ENCODE results near the gene BRSK2. TPM values are rescaled to one million over a fixed set of nuclear protein-coding genes. Genes with fewer than 3 reads are reported as not detected.
"Not testable (repeated sequence)": the region's sequence is repeated elsewhere in the genome, so short reads cannot be mapped to it uniquely, and the experiment has no call there.

BRSK2 gene
- polyA plus RNA-seq, 4 donors = 0.27 to 7.9 (median 3.3) TPM; not detected in 1

DNA sequence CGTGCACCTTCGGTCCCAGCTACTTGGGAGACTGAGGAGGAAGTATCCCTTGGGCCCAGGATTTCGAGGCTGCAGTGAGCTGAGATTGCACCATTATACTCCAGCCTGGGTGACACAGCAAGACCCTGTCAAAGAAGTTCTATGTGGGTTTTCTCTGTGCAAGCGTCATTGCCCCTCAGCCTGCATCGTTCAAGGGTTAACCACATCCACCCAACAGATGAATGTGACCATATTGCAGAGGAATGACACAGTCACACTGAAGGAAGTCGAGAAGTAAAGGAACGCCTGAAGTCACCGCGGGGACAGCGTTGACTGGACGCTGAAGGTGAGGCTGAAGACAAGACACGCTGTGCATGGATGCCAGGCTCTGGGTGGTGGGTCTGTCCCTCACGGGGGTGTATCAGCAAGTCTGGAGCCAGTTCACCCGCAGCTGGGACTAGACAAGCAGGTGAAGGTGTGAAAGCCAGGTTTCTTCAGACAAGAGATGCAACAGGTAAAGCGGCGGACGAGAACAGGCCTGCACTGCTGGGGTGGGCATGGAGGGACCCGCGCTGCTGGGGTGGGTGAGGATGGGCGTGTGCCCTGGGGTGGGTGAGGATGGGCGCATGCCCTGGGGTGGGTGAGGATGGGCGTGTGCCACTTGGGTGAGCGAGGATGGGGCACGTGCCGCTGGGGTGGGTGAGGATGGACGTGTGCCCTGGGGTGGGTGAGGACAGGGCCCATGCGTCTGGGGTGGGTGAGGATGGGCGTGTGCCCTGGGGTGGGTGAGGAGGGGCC, 43.8 kb upstream of the BRSK2 start:
- Histone ChIP-seq H3K9me3 (ENCODE audit: control insufficient read depth in 2 of 2, insufficient read depth in 1 of 2, low read depth in 1 of 2, low read length in 1 of 2) (no peaks in the 10 kb centered on the region), H3K27ac (ENCODE audit: low read depth in 1 of 3, low read length in 2 of 3) (no peak overlapping the region), H3K27me3 (ENCODE audit: control insufficient read depth in 3 of 3, insufficient read depth in 3 of 3, low read length in 3 of 3) (peaks cover 0 to 32% (median 0%) of the 10 kb centered on the region in 3 donors), H3K4me3 (ENCODE audit: low read depth in 1 of 3, low read length in 3 of 3) (no peak overlapping the region), H3K4me1 (ENCODE audit: control insufficient read depth in 3 of 3, insufficient read depth in 2 of 3, low read depth in 1 of 3, low read length in 2 of 3) (no peaks in the 10 kb centered on the region), H3K36me3 (ENCODE audit: control insufficient read depth in 3 of 3, insufficient read depth in 2 of 3, low read depth in 1 of 3, low read length in 3 of 3) (no peaks in the 10 kb centered on the region)
- 77 to 85% (median 79%) methylated on average over 25 to 28 of the region's 28 CpGs for WGBS, 3 donors
- FAIRE-seq = no peak
- no peak for DNase-seq

DNA sequence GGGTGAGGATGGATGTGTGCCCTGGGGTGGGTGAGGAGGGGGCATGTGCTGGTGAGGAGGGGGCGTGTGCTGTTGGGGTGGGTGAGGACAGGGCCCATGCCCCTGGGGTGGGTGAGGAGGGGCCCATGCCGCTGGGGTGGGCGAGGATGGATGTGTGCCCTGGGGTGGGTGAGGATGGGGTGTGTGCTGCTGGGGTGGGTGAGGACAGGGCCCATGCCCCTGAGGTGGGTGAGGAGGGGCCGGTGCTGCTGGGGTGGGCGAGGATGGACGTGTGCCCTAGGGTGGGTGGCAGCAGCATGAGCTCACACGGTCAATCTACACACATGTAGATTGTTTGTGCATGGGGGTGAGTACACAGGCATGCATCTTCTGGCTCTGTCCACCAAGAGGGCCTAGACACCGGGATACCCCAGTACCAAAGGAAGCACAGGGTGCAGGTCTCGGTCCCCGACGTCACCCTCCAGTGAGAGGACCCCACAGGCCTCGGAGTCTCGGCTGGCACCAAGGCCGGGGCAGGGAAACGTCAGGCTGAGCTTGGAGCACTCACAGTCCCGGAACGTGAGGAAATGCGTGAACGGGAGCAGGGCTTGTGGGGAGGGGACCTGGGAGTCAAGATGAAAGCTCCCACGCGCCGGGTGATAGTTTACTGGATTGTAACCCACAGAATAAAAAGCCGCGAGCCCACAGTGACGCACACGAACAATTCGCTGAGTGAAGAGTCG, 42.9 kb upstream of the BRSK2 start:
- no peaks in the 10 kb centered on the region for H3K36me3 ChIP-seq (ENCODE audit: control insufficient read depth in 3 of 3, insufficient read depth in 2 of 3, low read depth in 1 of 3, low read length in 3 of 3)
- FAIRE-seq (no peak), DNase-seq (no peak)
- no peak overlapping the region for H3K4me3 ChIP-seq (ENCODE audit: low read depth in 1 of 3, low read length in 3 of 3)
- H3K9me3 ChIP-seq (ENCODE audit: control insufficient read depth in 2 of 2, insufficient read depth in 1 of 2, low read depth in 1 of 2, low read length in 1 of 2) = no peaks in the 10 kb centered on the region
- peaks cover 0 to 33% (median 0%) of the 10 kb centered on the region in 3 donors for H3K27me3 ChIP-seq (ENCODE audit: control insufficient read depth in 3 of 3, insufficient read depth in 3 of 3, low read length in 3 of 3)
- H3K27ac ChIP-seq (ENCODE audit: low read depth in 1 of 3, low read length in 2 of 3) = no peak overlapping the region
- WGBS, 3 donors = 83 to 92% (median 89%) methylated on average over 25 to 28 of the region's 28 CpGs
- no peaks in the 10 kb centered on the region for H3K4me1 ChIP-seq (ENCODE audit: control insufficient read depth in 3 of 3, insufficient read depth in 2 of 3, low read depth in 1 of 3, low read length in 2 of 3)

DNA sequence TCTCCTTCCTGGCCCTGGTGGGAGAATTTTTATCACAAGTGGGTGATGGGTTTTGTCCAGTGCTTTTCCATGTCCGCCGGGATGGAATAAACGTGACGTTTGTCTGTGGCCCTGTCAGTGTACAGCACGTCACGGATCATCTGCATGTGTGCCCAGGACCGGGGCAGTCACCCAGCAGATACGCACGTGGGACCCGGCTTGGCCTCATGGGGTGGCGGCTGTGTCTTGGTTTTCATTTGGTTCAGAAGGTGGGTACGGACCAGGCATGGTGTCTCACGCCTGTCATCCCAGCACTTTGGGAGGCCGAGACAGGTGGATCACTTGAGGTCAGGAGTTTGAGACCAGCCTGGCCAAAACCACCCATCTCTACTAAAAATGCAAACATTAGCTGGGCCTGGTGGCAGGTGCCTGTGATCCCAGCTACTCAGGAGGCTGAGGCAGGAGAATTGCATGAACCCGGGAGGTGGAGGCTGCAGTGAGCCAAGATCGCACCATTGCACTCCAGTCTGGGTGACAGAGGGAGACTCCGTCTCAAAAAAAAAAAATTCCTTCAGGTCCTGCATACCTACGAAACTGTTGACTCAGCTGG, 42.2 kb upstream of the BRSK2 start:
- not testable (repeated sequence) for DNase-seq; H3K4me1 ChIP-seq (ENCODE audit: control insufficient read depth in 3 of 3, insufficient read depth in 2 of 3, low read depth in 1 of 3, low read length in 2 of 3); FAIRE-seq; H3K27ac ChIP-seq (ENCODE audit: low read depth in 1 of 3, low read length in 2 of 3); H3K4me3 ChIP-seq (ENCODE audit: low read depth in 1 of 3, low read length in 3 of 3); H3K9me3 ChIP-seq (ENCODE audit: control insufficient read depth in 2 of 2, insufficient read depth in 1 of 2, low read depth in 1 of 2, low read length in 1 of 2); H3K36me3 ChIP-seq (ENCODE audit: control insufficient read depth in 3 of 3, insufficient read depth in 2 of 3, low read depth in 1 of 3, low read length in 3 of 3)
- peaks cover 0 to 33% (median 0%) of the 10 kb centered on the region in 3 donors for H3K27me3 ChIP-seq (ENCODE audit: control insufficient read depth in 3 of 3, insufficient read depth in 3 of 3, low read length in 3 of 3)
- 86 to 93% (median 87%) methylated on average over 18 of the region's 18 CpGs for WGBS, 3 donors

DNA sequence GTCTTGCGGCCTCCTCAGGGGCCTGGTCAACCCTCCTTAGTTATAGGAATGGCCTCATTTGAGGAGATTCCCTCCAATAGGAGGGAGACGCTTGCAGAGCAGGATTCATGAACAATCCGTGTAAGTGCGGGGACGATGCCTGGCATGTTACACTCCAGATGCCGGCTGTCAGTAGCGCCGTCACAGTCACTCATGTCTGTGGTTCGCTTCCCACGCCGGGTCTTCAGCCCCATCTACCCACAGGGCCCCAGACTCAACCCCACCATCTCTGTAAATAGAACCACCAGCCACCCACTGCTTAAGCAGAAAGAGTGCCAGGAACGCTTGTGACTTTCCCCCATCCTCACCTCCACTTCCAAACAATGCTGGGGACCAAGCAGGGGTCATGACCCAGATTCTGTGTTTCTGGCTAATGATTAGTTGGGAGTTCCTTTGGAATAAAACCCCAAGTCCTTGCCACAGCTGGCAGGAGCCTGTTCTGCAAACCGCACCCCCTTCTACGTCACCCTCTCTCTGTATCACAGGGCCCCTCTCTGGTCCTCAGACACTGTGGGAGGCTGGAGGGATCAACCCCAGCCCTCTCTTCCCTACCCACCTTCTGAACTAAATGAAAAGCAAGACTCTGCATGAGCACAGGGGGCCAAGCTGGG, 41.5 kb upstream of the BRSK2 start:
- no peaks in the 10 kb centered on the region for H3K36me3 ChIP-seq (ENCODE audit: control insufficient read depth in 3 of 3, insufficient read depth in 2 of 3, low read depth in 1 of 3, low read length in 3 of 3)
- H3K9me3 ChIP-seq (ENCODE audit: control insufficient read depth in 2 of 2, insufficient read depth in 1 of 2, low read depth in 1 of 2, low read length in 1 of 2) = no peaks in the 10 kb centered on the region
- no peak for DNase-seq
- H3K27ac ChIP-seq (ENCODE audit: low read depth in 1 of 3, low read length in 2 of 3) = no peak overlapping the region
- no peak for FAIRE-seq
- H3K4me3 ChIP-seq (ENCODE audit: low read depth in 1 of 3, low read length in 3 of 3) = no peak overlapping the region
- 77 to 84% (median 80%) methylated on average over 14 of the region's 14 CpGs for WGBS, 3 donors
- no peaks in the 10 kb centered on the region for H3K4me1 ChIP-seq (ENCODE audit: control insufficient read depth in 3 of 3, insufficient read depth in 2 of 3, low read depth in 1 of 3, low read length in 2 of 3)
- H3K27me3 ChIP-seq (ENCODE audit: control insufficient read depth in 3 of 3, insufficient read depth in 3 of 3, low read length in 3 of 3) = peaks cover 0 to 36% (median 0%) of the 10 kb centered on the region in 3 donors

DNA sequence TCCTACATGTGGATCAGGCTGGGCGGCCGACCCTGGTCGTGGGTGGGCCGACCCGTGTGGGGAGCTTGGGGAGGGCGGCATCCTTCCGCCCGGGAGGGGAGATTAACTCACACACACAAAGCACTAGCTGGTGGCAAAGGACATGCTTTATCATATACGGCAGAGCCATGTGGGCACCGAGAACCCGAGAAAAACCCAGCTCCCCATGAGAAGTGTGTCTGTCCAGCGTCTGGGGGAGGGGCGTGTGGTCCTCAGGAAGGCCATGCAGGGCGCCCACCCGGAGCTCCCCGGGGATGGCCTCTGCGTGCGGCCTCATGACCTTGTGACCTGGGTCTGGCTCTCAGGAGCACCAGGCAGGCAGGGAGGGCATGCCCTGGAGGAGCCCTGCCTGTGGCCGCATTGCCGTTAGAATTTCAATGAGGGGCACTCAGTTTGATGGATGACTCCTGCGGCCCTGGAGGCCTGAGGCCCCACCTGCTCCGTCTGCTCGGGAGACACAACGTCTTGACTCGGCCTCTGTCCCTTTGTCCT, 40.9 kb upstream of the BRSK2 start:
- H3K4me1 ChIP-seq (ENCODE audit: control insufficient read depth in 3 of 3, insufficient read depth in 2 of 3, low read depth in 1 of 3, low read length in 2 of 3) = no peaks in the 10 kb centered on the region
- H3K27me3 ChIP-seq (ENCODE audit: control insufficient read depth in 3 of 3, insufficient read depth in 3 of 3, low read length in 3 of 3) = peaks cover 0 to 37% (median 0%) of the 10 kb centered on the region in 3 donors
- no peaks in the 10 kb centered on the region for H3K9me3 ChIP-seq (ENCODE audit: control insufficient read depth in 2 of 2, insufficient read depth in 1 of 2, low read depth in 1 of 2, low read length in 1 of 2)
- no peaks in the 10 kb centered on the region for H3K36me3 ChIP-seq (ENCODE audit: control insufficient read depth in 3 of 3, insufficient read depth in 2 of 3, low read depth in 1 of 3, low read length in 3 of 3)
- FAIRE-seq (no peak), DNase-seq (no peak)
- no peak overlapping the region for H3K4me3 ChIP-seq (ENCODE audit: low read depth in 1 of 3, low read length in 3 of 3)
- no peak overlapping the region for H3K27ac ChIP-seq (ENCODE audit: low read depth in 1 of 3, low read length in 2 of 3)
- WGBS, 3 donors = 45 to 53% (median 48%) methylated on average over 25 of the region's 25 CpGs

DNA sequence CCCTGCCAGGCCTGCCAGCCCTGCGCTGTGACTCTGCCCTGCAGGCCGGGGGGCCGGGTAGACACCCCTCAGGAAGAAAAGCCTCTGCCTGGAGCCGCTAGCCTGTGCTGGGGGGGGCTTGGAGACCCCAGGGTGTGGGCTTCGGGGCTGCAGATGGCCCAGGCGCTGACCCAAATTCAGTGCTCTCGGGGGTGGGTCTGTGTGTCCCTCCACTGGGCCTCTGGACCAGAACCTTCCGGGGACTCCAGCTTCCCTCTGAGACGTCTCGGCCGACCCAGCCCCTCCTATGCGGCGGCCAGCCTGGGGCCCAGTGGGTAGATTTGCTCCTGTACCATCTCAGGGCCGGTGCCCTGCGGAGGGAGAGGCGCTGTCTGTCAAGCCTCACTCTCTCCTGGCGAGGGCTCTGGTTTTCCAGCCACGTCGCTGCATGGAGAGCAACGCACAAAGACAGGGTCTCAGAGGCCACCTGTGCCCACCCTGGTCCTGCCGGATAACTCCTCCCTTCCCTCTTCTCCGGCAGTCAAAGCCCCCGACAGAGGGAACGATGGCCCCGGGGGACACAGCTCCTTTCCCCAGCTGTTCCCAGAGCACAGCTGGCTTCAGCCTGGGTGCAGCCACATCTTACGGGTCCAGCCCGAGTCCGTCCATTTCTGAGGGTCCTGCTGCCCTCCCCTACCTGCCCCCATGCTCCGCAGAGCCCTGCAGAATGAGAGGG, 40.2 kb upstream of the BRSK2 start:
- peaks cover 0 to 40% (median 0%) of the 10 kb centered on the region in 3 donors for H3K27me3 ChIP-seq (ENCODE audit: control insufficient read depth in 3 of 3, insufficient read depth in 3 of 3, low read length in 3 of 3)
- no peak overlapping the region for H3K4me3 ChIP-seq (ENCODE audit: low read depth in 1 of 3, low read length in 3 of 3)
- FAIRE-seq (no peak), DNase-seq (no peak)
- no peak overlapping the region for H3K27ac ChIP-seq (ENCODE audit: low read depth in 1 of 3, low read length in 2 of 3)
- H3K4me1 ChIP-seq (ENCODE audit: control insufficient read depth in 3 of 3, insufficient read depth in 2 of 3, low read depth in 1 of 3, low read length in 2 of 3) = no peaks in the 10 kb centered on the region
- 70 to 73% (median 70%) methylated on average over 28 to 29 of the region's 29 CpGs for WGBS, 3 donors
- H3K36me3 ChIP-seq (ENCODE audit: control insufficient read depth in 3 of 3, insufficient read depth in 2 of 3, low read depth in 1 of 3, low read length in 3 of 3) = no peaks in the 10 kb centered on the region
- H3K9me3 ChIP-seq (ENCODE audit: control insufficient read depth in 2 of 2, insufficient read depth in 1 of 2, low read depth in 1 of 2, low read length in 1 of 2) = peaks cover 0 to 1% of the 10 kb centered on the region in 2 donors

DNA sequence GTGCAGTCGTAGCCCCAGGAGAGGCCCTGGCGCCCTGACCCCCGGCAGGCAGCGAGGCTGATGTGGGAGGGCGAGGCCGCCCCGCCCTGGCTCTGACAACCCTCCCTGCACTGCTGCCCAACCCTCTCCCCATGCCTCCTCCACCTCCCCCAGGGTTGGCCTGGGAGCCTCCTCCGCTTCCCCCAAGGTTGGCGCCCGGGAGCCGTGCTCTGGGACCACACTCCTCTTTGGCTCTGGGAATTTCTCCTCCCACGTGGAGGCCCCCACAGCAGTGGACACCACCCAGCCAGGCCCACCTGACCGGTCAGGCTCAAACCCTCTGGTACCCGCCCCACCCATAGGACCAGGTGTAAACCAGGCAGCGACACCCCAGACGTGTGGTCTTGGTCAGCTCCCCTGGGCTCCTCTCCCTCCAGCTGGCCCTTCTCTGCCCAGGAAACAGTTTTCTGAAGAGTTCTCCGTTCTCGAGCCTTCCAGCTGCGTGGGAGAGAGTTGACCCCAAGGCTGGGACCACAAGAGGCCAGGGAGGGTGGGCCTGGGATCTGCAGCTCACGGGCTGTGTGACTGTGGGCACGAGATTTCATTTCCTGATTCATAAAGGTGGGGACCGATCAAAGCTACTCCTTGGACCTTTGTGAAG, 39.5 kb upstream of the BRSK2 start:
- H3K36me3 ChIP-seq (ENCODE audit: control insufficient read depth in 3 of 3, insufficient read depth in 2 of 3, low read depth in 1 of 3, low read length in 3 of 3) = no peaks in the 10 kb centered on the region
- 26 to 56% (median 47%) methylated on average over 16 to 22 of the region's 22 CpGs for WGBS, 3 donors
- DNase-seq (no peak), FAIRE-seq (no peak)
- H3K9me3 ChIP-seq (ENCODE audit: control insufficient read depth in 2 of 2, insufficient read depth in 1 of 2, low read depth in 1 of 2, low read length in 1 of 2) = peaks cover 0 to 2% of the 10 kb centered on the region in 2 donors
- H3K27me3 ChIP-seq (ENCODE audit: control insufficient read depth in 3 of 3, insufficient read depth in 3 of 3, low read length in 3 of 3) = peaks cover 0 to 44% (median 0%) of the 10 kb centered on the region in 3 donors
- no peak overlapping the region for H3K27ac ChIP-seq (ENCODE audit: low read depth in 1 of 3, low read length in 2 of 3)
- H3K4me1 ChIP-seq (ENCODE audit: control insufficient read depth in 3 of 3, insufficient read depth in 2 of 3, low read depth in 1 of 3, low read length in 2 of 3) = no peaks in the 10 kb centered on the region
- no peak overlapping the region for H3K4me3 ChIP-seq (ENCODE audit: low read depth in 1 of 3, low read length in 3 of 3)

Measured in small intestine (tissue), 7 donors.